NCI-H1436 treated with DMSO at 0.1 percent for 48 hours (cell line): ENCODE data around the gene ZNF236.
"Not testable (repeated sequence)": the region's sequence is repeated elsewhere in the genome, so short reads cannot be mapped to it uniquely, and the experiment has no call there.

ENCODE experiments used
- DNase-seq: peaks from one replicate; lab custom pipeline; 2025; lab: John Stamatoyannopoulos, UW

The ZNF236 gene

GRCh38 chr18:76948345-76948744 lies 126.0 kb downstream of the ZNF236 start:
- DNase-seq, result no peak

- DNase-seq, result no peak
Observed at GRCh38 chr18:76951456-76952247, 129.3 kb downstream of the ZNF236 start.

- no peak for DNase-seq
Observed at GRCh38 chr18:76952747-76953146, 130.4 kb downstream of the ZNF236 start.

- DNase-seq, result no peak
Observed at GRCh38 chr18:76953156-76953555, 130.8 kb downstream of the ZNF236 start.

GRCh38 chr18:76953583-76954233 lies 131.4 kb downstream of the ZNF236 start:
- no peak for DNase-seq

GRCh38 chr18:76955524-76956170 lies 133.3 kb downstream of the ZNF236 start:
- no peak for DNase-seq

GRCh38 chr18:76956648-76957047 lies 134.3 kb downstream of the ZNF236 start:
- no peak for DNase-seq

GRCh38 chr18:76957384-76958355 lies 135.3 kb downstream of the ZNF236 start:
- DNase-seq, result no peak

- DNase-seq, result no peak
Observed at GRCh38 chr18:76958692-76959341, 136.5 kb downstream of the ZNF236 start.

- no peak for DNase-seq
Observed at GRCh38 chr18:76959605-76960004, 137.2 kb downstream of the ZNF236 start.

GRCh38 chr18:76960528-76961035 lies 138.2 kb downstream of the ZNF236 start:
- no peak for DNase-seq

GRCh38 chr18:76962851-76963250 lies 140.5 kb downstream of the ZNF236 start:
- no peak for DNase-seq

- no peak for DNase-seq
Observed at GRCh38 chr18:76963936-76964335, 141.6 kb downstream of the ZNF236 start.

- peak; percentile 17 for DNase-seq
Observed at GRCh38 chr18:76965555-76966151, 143.3 kb downstream of the ZNF236 start.

GRCh38 chr18:76967299-76967698 lies 144.9 kb downstream of the ZNF236 start:
- not testable (repeated sequence) for DNase-seq

- no peak for DNase-seq
Observed at GRCh38 chr18:76967721-76968472, 145.5 kb downstream of the ZNF236 start.

GRCh38 chr18:76970770-76971559 lies 148.6 kb downstream of the ZNF236 start:
- no peak for DNase-seq

GRCh38 chr18:76972241-76972640 lies 149.9 kb downstream of the ZNF236 start:
- no peak for DNase-seq
